H1 (cell line): Measurements from ENCODE around the gene PGF. TPM values are rescaled to one million over a fixed set of nuclear protein-coding genes. Genes with fewer than 3 reads are reported as not detected.

Source experiments
- CREB1 ChIP-seq: IDR thresholded peaks from 2 replicates; pipeline ENCODE4 v1.6.1; 2012; ENCODE audit warnings: inconsistent platforms
- FOSL1 ChIP-seq: IDR thresholded peaks from 2 replicates; pipeline ENCODE4 v1.6.1; 2011; ENCODE audit warnings: mild to moderate bottlenecking, low read depth, low read length, moderate library complexity; ENCODE audit not compliant: insufficient read depth
- JUND ChIP-seq: IDR thresholded peaks from 2 replicates; pipeline ENCODE4 v1.6.1; 2011; ENCODE audit warnings: mild to moderate bottlenecking, improper control_type of control experiment, low read length
- KDM4A ChIP-seq: IDR thresholded peaks from one replicate; pipeline ENCODE4 v1.7.1; 2012; ENCODE audit warnings: low read depth, mild to moderate bottlenecking, moderate library complexity, low read length, inconsistent platforms; ENCODE audit not compliant: severe bottlenecking
- PHF8 ChIP-seq: fragments of 200-600 bp; sonication (generic); conservative IDR thresholded peaks from 2 replicates; pipeline ENCODE4 v1.7.1; 2012; ENCODE audit warnings: low read depth, mild to moderate bottlenecking, inconsistent platforms, low read length, moderate library complexity
- TCF12 ChIP-seq: IDR thresholded peaks from 2 replicates; pipeline ENCODE4 v1.6.1; 2011; ENCODE audit warnings: low read depth, mild to moderate bottlenecking, low read length
- USF2 ChIP-seq: IDR thresholded peaks from 2 replicates; pipeline ENCODE4 v1.6.1; 2011; ENCODE audit warnings: low read length, improper control_type of control experiment
- polyA plus RNA-seq, 7 experiments: library from polyadenylated mRNA; depleted of rRNA in 3 of 7; stranded (reverse) in 5 of 7; unstranded in 2 of 7; fragments of >200 nt in 5 of 7; fragments of 200-250 nt in 2 of 7; gene quantifications; 1 replicate in 5 of 7; 2 replicates in 1 of 7; 4 replicates in 1 of 7; pipeline versions ENCODE4 v1.2.1 to v1.2.3, GENCODE V29; 2011 to 2013; ENCODE audit warnings: missing spikeins in 2 of 7, mixed read lengths in 2 of 7
- total RNA-seq: library from RNA; stranded (reverse); fragmentation: NEBNext Ultra II Directional; extraction: Animal tissue kit (Norgen Biotek cat#: 25700); gene quantifications from 2 replicates; pipeline ENCODE4 v1.2.1, GENCODE V29; 2021

PGF gene
- total and polyA plus RNA-seq, 2 of the 8 experiments (the other 6 are each of a cell fraction or from before 2014, with no cell fraction given): 2.1 to 4.1 TPM

DNA sequence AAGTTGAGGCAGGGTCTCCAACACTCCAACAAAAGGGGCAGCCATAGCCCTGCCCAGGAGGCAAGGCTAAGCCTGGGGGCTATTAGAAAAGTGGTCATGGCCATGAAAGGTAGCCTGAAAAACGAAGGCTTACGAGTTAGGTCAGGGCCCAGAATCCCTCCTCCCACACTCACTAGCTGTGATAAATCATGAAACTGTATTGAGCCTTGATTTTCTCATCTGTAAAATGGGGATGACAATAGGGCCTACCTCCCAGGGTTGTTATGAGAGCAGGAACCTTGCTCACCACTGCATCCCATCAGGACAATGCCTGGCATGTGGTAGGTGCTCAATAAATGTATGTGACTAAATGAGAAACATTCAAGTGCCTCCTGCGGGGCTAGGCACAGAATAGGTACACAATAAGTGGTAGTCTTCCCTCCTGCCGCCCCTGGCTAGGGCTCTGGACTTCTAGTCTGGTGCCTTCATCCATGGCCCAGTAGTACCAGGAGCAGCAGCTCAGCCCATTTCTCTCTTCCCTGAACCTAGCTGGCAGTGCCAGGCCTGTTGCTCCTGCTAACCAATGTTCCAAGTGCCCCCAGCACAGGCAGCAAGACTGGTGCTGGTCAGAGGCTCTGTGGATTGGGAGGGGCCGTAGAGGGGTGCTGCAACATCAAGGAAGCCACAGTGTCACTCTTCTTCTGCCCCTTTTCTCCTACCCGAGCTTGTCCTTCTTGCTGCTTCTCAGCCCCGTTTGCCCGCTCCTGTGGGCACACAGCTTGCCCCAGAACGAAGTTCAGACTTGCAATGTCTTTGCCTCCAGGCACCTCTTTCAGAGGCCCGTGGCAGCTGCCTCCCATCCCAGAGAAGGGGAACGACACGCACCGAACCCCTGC, 7.8 kb downstream of the PGF start (continued):
- TF ChIP-seq PHF8 (no peak), FOSL1 (no peak), KDM4A (no peak), JUND (no peak), USF2 (no peak), CREB1 (no peak), TCF12 (no peak)
- TF ChIP-seq, all 59 proteins: peak for 0
